ENCODE data around the gene ZNF782.
A peak's percentile ranks its signal among the peaks of the same experiment; 100 is the strongest.

The ZNF782 gene

GRCh38 chr9:96782235-96782634 is 72.1 kb downstream of the ZNF782 start:
- Histone ChIP-seq H3K4me1 (ENCODE audit: control insufficient read depth in 5 of 5, insufficient read depth in 5 of 5, low read length in 5 of 5) (peaks cover 2 to 10% (median 4%) of the 10 kb centered on the region in 5 donors), H3K27ac (ENCODE audit: low read depth, low read length) (no peak overlapping the region), H3K9me3 (ENCODE audit: control insufficient read depth in 5 of 5, low read length in 5 of 5) (peaks cover 0 to 13% (median 10%) of the 10 kb centered on the region in 5 donors), H3K27me3 (ENCODE audit: control insufficient read depth in 5 of 5, insufficient read depth in 4 of 5, low read length in 5 of 5) (no peaks in the 10 kb centered on the region), H3K4me3 (ENCODE audit: low read depth in 1 of 5, low read length in 5 of 5) (no peak overlapping the region), H3K9ac (ENCODE audit: low read length in 5 of 5) (no peak overlapping the region), H3K36me3 (ENCODE audit: control insufficient read depth in 5 of 5, insufficient read depth in 5 of 5, low read length in 5 of 5) (no peaks in the 10 kb centered on the region)

- Histone ChIP-seq H3K27me3 (ENCODE audit: control insufficient read depth in 5 of 5, insufficient read depth in 4 of 5, low read length in 5 of 5) (no peaks in the 10 kb centered on the region), H3K4me1 (ENCODE audit: control insufficient read depth in 5 of 5, insufficient read depth in 5 of 5, low read length in 5 of 5) (peaks cover 4 to 17% (median 9%) of the 10 kb centered on the region in 5 donors), H3K27ac (ENCODE audit: low read depth, low read length) (no peak overlapping the region), H3K9ac (ENCODE audit: low read length in 5 of 5) (no peak overlapping the region), H3K4me3 (ENCODE audit: low read depth in 1 of 5, low read length in 5 of 5) (no peak overlapping the region), H3K36me3 (ENCODE audit: control insufficient read depth in 5 of 5, insufficient read depth in 5 of 5, low read length in 5 of 5) (no peaks in the 10 kb centered on the region), H3K9me3 (ENCODE audit: control insufficient read depth in 5 of 5, low read length in 5 of 5) (peaks cover 0 to 12% (median 10%) of the 10 kb centered on the region in 5 donors)
Observed at GRCh38 chr9:96781552-96781951, 72.8 kb downstream of the ZNF782 start.

GRCh38 chr9:96779089-96779488 is 75.2 kb downstream of the ZNF782 start:
- peaks cover 0 to 6% (median 4%) of the 10 kb centered on the region in 5 donors for H3K9me3 ChIP-seq (ENCODE audit: control insufficient read depth in 5 of 5, low read length in 5 of 5)
- H3K9ac ChIP-seq (ENCODE audit: low read length in 5 of 5) = peak overlapping the region in 1 of 5 donors; percentile 17
- H3K27ac ChIP-seq (ENCODE audit: low read depth, low read length) = no peak overlapping the region
- H3K4me3 ChIP-seq (ENCODE audit: low read depth in 1 of 5, low read length in 5 of 5) = no peak overlapping the region
- H3K27me3 ChIP-seq (ENCODE audit: control insufficient read depth in 5 of 5, insufficient read depth in 4 of 5, low read length in 5 of 5) = no peaks in the 10 kb centered on the region
- peaks cover 7 to 20% (median 17%) of the 10 kb centered on the region in 5 donors for H3K36me3 ChIP-seq (ENCODE audit: control insufficient read depth in 5 of 5, insufficient read depth in 5 of 5, low read length in 5 of 5)
- H3K4me1 ChIP-seq (ENCODE audit: control insufficient read depth in 5 of 5, insufficient read depth in 5 of 5, low read length in 5 of 5) = peaks cover 4 to 18% (median 9%) of the 10 kb centered on the region in 5 donors

GRCh38 chr9:96777426-96777864 is 76.9 kb downstream of the ZNF782 start:
- H3K4me3 ChIP-seq (ENCODE audit: low read depth in 1 of 5, low read length in 5 of 5) = peak overlapping the region; percentile 90 to 95 (median 93)
- peaks cover 4 to 18% (median 9%) of the 10 kb centered on the region in 5 donors for H3K4me1 ChIP-seq (ENCODE audit: control insufficient read depth in 5 of 5, insufficient read depth in 5 of 5, low read length in 5 of 5)
- H3K9me3 ChIP-seq (ENCODE audit: control insufficient read depth in 5 of 5, low read length in 5 of 5) = peaks cover 0 to 3% (median 3%) of the 10 kb centered on the region in 5 donors
- no peaks in the 10 kb centered on the region for H3K27me3 ChIP-seq (ENCODE audit: control insufficient read depth in 5 of 5, insufficient read depth in 4 of 5, low read length in 5 of 5)
- peaks cover 19 to 34% (median 28%) of the 10 kb centered on the region in 5 donors for H3K36me3 ChIP-seq (ENCODE audit: control insufficient read depth in 5 of 5, insufficient read depth in 5 of 5, low read length in 5 of 5)
- H3K27ac ChIP-seq (ENCODE audit: low read depth, low read length) = peak overlapping the region; percentile 37
- peak overlapping the region; percentile 39 to 92 (median 79) for H3K9ac ChIP-seq (ENCODE audit: low read length in 5 of 5)

- no peak overlapping the region for H3K4me3 ChIP-seq (ENCODE audit: low read depth in 1 of 5, low read length in 5 of 5)
- H3K4me1 ChIP-seq (ENCODE audit: control insufficient read depth in 5 of 5, insufficient read depth in 5 of 5, low read length in 5 of 5) = no peaks in the 10 kb centered on the region
- peaks cover 19 to 48% (median 36%) of the 10 kb centered on the region in 5 donors for H3K9me3 ChIP-seq (ENCODE audit: control insufficient read depth in 5 of 5, low read length in 5 of 5)
- H3K27ac ChIP-seq (ENCODE audit: low read depth, low read length) = no peak overlapping the region
- H3K36me3 ChIP-seq (ENCODE audit: control insufficient read depth in 5 of 5, insufficient read depth in 5 of 5, low read length in 5 of 5) = peaks cover 53 to 73% (median 67%) of the 10 kb centered on the region in 5 donors
- H3K27me3 ChIP-seq (ENCODE audit: control insufficient read depth in 5 of 5, insufficient read depth in 4 of 5, low read length in 5 of 5) = no peaks in the 10 kb centered on the region
- no peak overlapping the region for H3K9ac ChIP-seq (ENCODE audit: low read length in 5 of 5)
Observed at GRCh38 chr9:96771124-96771523, 83.2 kb downstream of the ZNF782 start.

GRCh38 chr9:96769989-96770388 is 84.3 kb downstream of the ZNF782 start:
- peaks cover 28 to 57% (median 46%) of the 10 kb centered on the region in 5 donors for H3K9me3 ChIP-seq (ENCODE audit: control insufficient read depth in 5 of 5, low read length in 5 of 5)

More at GRCh38 chr9:96769989-96770388, 84.3 kb downstream of the ZNF782 start:
- Histone ChIP-seq H3K9ac (ENCODE audit: low read length in 5 of 5) (no peak overlapping the region), H3K4me1 (ENCODE audit: control insufficient read depth in 5 of 5, insufficient read depth in 5 of 5, low read length in 5 of 5) (no peaks in the 10 kb centered on the region), H3K4me3 (ENCODE audit: low read depth in 1 of 5, low read length in 5 of 5) (peak overlapping the region in 1 of 5 donors; percentile 22), H3K27me3 (ENCODE audit: control insufficient read depth in 5 of 5, insufficient read depth in 4 of 5, low read length in 5 of 5) (no peaks in the 10 kb centered on the region), H3K36me3 (ENCODE audit: control insufficient read depth in 5 of 5, insufficient read depth in 5 of 5, low read length in 5 of 5) (peaks cover 48 to 81% (median 65%) of the 10 kb centered on the region in 5 donors), H3K27ac (ENCODE audit: low read depth, low read length) (no peak overlapping the region)

All from subcutaneous abdominal adipose tissue (tissue), 5 donors.